ENCODE measurements around the gene TAB2.
"Not testable (repeated sequence)": the region's sequence is repeated elsewhere in the genome, so short reads cannot be mapped to it uniquely, and the experiment has no call there.

Gene TAB2

DNA sequence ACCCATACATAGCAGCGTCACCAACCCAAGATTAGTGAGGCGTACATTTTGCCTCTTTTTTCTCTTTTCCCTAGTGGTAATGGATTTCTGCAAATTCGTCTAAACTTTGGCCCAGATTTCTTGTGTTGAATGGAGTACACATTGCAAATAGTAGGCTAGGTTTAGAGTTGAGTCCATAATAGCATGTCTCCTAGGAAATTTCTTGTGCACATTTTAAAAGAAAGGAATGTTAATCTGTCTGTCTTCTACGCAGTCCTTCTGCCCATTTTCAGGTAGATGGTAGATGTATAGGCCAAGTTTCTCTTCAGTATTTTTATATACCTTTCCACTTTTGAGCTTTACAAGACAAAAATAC is 15.7 kb downstream of the TAB2 start:
- DNase-seq (ENCODE audit: low spot score) = no peak

- no peak for DNase-seq (ENCODE audit: low spot score)
Measured at GRCh38 chr6:149334201-149334600, 16.7 kb downstream of the TAB2 start.

DNA sequence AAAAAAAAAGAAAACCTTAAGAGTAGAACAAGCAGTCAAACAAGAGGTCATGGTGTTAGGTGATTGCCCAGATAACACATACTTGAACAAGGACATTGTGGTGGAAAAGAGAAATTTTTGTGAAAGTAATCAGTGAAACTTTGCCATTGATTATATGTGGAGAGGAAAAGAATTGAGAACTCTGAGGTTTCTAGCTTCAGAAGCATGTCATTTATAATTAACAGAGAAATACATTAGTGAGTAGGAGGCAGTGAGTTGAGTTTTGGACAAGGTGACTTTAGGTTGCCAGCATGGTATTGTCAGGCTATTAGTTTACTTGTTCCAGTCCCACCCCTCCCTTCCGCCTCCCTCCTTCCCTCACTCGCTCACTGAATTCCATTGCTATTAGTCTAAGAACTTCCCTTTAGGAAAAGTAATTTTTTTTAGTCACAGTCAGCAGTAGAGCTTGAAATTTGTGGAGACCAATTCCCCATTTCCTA is 17.2 kb downstream of the TAB2 start:
- no peak for DNase-seq (ENCODE audit: low spot score)

DNA sequence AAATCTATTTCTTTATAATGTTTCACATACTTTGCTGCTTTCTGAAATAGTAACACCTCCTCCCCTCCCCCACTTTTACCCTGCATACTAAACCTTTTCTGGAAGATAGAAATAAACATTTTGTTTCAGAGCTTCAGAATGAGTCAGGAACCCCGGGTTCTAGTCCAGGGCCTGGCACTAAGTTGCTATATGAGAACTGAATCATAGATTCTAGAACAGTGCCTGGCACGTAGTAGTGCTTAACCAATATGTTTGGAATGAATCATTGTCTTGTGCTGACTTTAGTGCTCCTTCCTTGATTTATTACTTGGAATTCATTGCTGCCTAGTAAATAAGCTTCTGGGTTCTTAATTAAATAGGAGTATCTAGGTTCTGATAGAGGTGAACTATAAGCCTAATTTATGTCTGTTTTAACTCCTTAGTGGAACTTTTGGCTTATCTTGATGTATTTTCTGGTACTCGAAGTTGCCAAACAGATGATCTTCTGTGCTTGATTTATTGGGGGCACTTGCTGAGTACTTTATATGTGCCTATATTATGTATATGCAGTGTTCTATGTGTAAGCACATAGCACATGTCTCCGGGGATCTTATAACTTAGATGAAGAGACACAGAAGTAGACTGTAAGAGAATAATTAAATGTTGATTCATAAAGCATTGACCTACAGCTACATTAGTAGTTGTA is 18.6 kb downstream of the TAB2 start:
- no peak for DNase-seq (ENCODE audit: low spot score)

GRCh38 chr6:149336609-149336928 is 19.1 kb downstream of the TAB2 start:
- no peak for DNase-seq (ENCODE audit: low spot score)

- DNase-seq (ENCODE audit: low spot score) = no peak
Measured at GRCh38 chr6:149337320-149337719, 19.8 kb downstream of the TAB2 start.

DNA sequence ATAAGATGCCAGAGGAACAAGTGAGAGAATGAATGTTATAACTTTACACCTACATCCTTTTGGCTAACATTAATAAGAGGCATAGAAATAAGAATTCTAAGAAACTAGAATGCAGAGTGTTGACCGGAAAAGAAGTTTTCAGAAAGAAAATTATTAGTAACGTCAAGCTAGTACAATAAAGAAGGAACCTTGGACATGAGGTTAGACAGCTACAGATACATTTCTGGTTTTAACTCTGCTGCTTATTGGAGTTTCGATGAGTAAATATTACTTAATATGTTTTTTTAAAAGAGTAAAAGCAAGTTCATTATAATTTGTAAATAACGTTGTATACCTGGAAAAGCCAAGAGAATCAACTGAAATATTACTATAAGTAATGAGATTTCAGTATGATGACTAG is 22.7 kb downstream of the TAB2 start:
- DNase-seq (ENCODE audit: low spot score) = no peak

DNA sequence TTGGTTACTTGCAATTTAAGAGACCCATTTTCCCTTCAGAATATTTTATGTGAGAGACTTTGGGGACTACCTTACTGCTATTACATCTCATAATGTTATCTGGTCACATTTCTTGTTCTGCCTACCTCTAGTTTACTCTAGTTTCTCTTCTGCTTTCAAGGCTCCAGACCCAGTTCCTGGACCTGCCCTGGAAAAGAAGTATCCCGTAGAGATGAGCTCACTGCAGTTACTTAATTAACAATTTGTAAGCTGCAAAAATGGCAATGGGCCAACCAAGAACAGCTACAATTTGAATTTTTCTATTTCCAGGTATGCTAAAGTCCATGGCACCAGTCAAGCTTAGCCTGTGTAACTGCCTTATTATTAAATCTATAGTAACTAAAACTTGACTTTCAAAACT is 25.0 kb downstream of the TAB2 start:
- no peak for DNase-seq (ENCODE audit: low spot score)

GRCh38 chr6:149343501-149343900 is 26.0 kb downstream of the TAB2 start:
- DNase-seq (ENCODE audit: low spot score) = no peak

GRCh38 chr6:149346078-149346477 is 28.6 kb downstream of the TAB2 start:
- DNase-seq (ENCODE audit: low spot score) = no peak

DNA sequence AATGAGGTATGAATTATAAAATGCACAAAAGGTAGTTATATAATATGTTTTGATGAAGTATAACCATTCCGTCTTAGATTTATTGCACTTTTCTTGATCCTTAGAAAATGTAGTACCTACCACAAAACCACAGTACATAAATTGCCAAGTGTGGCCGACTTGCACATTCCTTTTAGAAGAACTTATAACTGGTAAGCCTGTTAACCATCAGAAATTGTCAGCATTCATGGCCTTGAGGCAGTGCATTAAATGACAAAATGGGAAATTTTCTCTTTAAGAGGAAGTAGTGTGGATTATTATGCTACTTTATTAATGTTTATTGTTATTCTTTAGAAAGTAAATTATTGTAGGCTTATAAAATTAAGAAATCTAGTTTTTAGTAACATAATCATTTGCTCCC is 29.6 kb downstream of the TAB2 start:
- no peak for DNase-seq (ENCODE audit: low spot score)

GRCh38 chr6:149349279-149349678 is 31.8 kb downstream of the TAB2 start:
- not testable (repeated sequence) for DNase-seq (ENCODE audit: low spot score)

- no peak for DNase-seq (ENCODE audit: low spot score)
Measured at GRCh38 chr6:149354009-149354408, 36.5 kb downstream of the TAB2 start.

GRCh38 chr6:149356081-149356750 is 38.7 kb downstream of the TAB2 start:
- DNase-seq (ENCODE audit: low spot score) = no peak

GRCh38 chr6:149357726-149358538 is 40.4 kb downstream of the TAB2 start:
- no peak for DNase-seq (ENCODE audit: low spot score)

DNA sequence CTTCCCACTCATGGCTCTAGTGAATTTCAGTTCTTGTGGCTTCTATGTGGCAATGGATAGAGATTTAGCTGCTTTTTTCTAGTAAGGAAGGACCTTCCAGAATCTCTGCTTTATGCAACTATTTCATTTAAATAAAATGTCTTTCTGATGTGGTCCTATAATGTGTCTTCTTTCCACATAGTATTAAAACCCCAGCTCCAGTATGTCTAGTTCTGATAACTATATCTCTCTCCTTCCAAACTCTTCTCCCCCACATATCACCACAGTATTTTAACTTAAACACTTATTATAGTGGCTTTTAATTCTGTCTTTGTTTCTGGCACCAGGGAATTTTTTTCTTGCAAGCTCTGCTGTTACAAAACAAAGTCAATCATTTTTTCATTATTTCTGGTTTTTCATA is 41.9 kb downstream of the TAB2 start:
- no peak for DNase-seq (ENCODE audit: low spot score)

DNA sequence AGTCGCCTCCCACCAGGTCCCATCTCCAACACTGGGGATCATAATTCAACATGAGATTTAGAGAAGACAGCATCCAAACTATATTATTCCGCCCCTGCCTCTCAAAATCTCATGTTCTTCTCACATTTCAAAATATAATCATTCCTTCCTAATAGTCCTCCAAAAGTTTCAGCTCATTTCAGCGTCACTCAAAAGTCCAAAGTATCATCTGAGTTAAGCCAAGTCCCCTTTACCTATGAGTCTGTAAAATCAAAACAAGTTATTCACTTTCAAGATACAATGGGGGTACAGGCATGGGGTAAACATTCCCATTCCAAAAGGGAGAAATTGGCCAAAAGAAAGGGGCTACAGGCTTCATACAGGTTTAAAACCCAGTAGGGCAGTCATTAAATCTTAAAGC is 43.0 kb downstream of the TAB2 start:
- no peak for DNase-seq (ENCODE audit: low spot score)

DNA sequence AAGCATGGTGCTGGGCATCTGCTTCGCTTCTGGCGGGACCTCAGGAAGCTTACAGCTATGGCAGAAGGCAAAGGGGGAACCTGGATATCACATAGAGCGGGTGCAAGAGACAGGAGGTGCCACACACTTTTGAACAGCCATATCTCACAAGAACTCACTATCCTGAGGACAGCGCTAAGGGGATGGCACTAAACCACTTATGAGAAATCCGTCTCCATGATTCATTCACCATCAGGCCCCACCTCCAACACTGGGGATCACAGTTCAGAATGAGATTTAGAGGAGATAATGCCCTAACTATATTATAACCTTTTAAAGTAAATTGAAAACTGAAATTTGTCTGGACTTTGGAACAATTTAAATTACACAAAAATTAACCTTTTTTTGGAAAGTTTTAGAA is 44.8 kb downstream of the TAB2 start:
- DNase-seq (ENCODE audit: low spot score) = no peak

DNA sequence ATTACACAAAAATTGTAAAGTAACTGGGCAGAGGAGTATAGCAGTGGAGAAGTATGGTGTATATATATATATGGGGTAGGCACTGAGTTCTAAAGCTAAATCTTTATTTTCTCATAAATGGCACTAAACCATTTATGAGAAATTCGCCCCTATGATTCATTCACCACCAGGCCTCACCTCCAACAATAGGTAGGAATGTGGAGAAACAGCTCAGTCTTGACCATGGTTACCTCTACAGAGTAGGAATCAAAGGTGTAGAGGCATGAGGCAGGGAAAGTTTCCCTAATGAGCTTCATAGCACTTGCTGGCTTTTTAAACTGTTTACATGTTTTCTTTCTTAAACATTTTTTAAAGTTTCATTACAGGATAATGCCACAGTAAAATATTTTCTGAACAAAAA is 45.6 kb downstream of the TAB2 start:
- no peak for DNase-seq (ENCODE audit: low spot score)

GRCh38 chr6:149364557-149364956 is 47.0 kb downstream of the TAB2 start:
- DNase-seq (ENCODE audit: low spot score) = no peak

GRCh38 chr6:149365197-149365596 is 47.7 kb downstream of the TAB2 start:
- DNase-seq (ENCODE audit: low spot score) = no peak

GRCh38 chr6:149366267-149366921 is 48.9 kb downstream of the TAB2 start:
- DNase-seq (ENCODE audit: low spot score) = no peak

- DNase-seq (ENCODE audit: low spot score) = no peak
Measured at GRCh38 chr6:149368065-149368464, 50.6 kb downstream of the TAB2 start.
